Stomach (tissue), 4 donors: ENCODE data around the gene LIMK1.

Source experiments
- CTCF ChIP-seq, 7 experiments: fragments of 450-650 bp in 4 of 7; fragments of 200-600 bp in 3 of 7; sonication (generic) in 3 of 7; IDR thresholded peaks; one replicate each; pipeline ENCODE4 v1.5.1; 2016 to 2019; ENCODE audit warnings: antibody characterized with exemption in 7 of 7, control low read depth in 2 of 7, mild to moderate bottlenecking in 1 of 7
- EP300 ChIP-seq: sonication (generic); formaldehyde crosslinking; IDR thresholded peaks from one replicate; pipeline ENCODE4 v1.6.1; 2017; ENCODE audit warnings: antibody characterized with exemption
- POLR2A ChIP-seq, 4 donors: fragments of 450-650 bp; IDR thresholded peaks; one replicate each; pipeline ENCODE4 v1.6.1; 2016; ENCODE audit warnings: antibody characterized with exemption in 4 of 4, control low read depth in 2 of 4, mild to moderate bottlenecking in 1 of 4, moderate library complexity in 1 of 4

- TF ChIP-seq POLR2A (IDR thresholded peaks at IDR 0.05) (no peak), EP300 (no peak), CTCF (IDR thresholded peaks at IDR 0.05) (no peak)
Measured at GRCh38 chr7:74070619-74070921, 13.0 kb upstream of the LIMK1 start.
